GM19240 (cell line): ENCODE results near the gene DNASE1L3.
"Not testable (repeated sequence)": the region's sequence is repeated elsewhere in the genome, so short reads cannot be mapped to it uniquely, and the experiment has no call there.

Experiments used
- DNase-seq: peaks from one replicate; pipeline ENCODE4 v3.0.0; 2011; ENCODE audit warnings: low spot score; ENCODE audit not compliant: insufficient read length

The DNASE1L3 gene

GRCh38 chr3:58201451-58201850 lies 9.3 kb downstream of the DNASE1L3 start:
- not testable (repeated sequence) for DNase-seq

GRCh38 chr3:58200846-58201355 lies 9.9 kb downstream of the DNASE1L3 start:
- no peak for DNase-seq

- DNase-seq: no peak
Observed at GRCh38 chr3:58200121-58200709, 10.6 kb downstream of the DNASE1L3 start.

- DNase-seq: no peak
Observed at GRCh38 chr3:58198804-58199203, 12.0 kb downstream of the DNASE1L3 start.

- DNase-seq: no peak
Observed at GRCh38 chr3:58198362-58198761, 12.4 kb downstream of the DNASE1L3 start.

GRCh38 chr3:58197588-58197987 lies 13.2 kb downstream of the DNASE1L3 start:
- no peak for DNase-seq

GRCh38 chr3:58193682-58194407 lies 16.9 kb downstream of the DNASE1L3 start:
- no peak for DNase-seq

- DNase-seq: no peak
Observed at GRCh38 chr3:58192069-58192468, 18.7 kb downstream of the DNASE1L3 start.

GRCh38 chr3:58191361-58191991 lies 19.3 kb downstream of the DNASE1L3 start:
- no peak for DNase-seq

- no peak for DNase-seq
Observed at GRCh38 chr3:58190882-58191281, 19.9 kb downstream of the DNASE1L3 start.

- DNase-seq: no peak
Observed at GRCh38 chr3:58190291-58190690, 20.5 kb downstream of the DNASE1L3 start.

- no peak for DNase-seq
Observed at GRCh38 chr3:58189691-58190090, 21.1 kb downstream of the DNASE1L3 start.

- no peak for DNase-seq
Observed at GRCh38 chr3:58188921-58189451, 21.8 kb downstream of the DNASE1L3 start.

GRCh38 chr3:58188173-58188564 lies 22.6 kb downstream of the DNASE1L3 start:
- no peak for DNase-seq

- DNase-seq: no peak
Observed at GRCh38 chr3:58184982-58185360, 25.8 kb downstream of the DNASE1L3 start.

- no peak for DNase-seq
Observed at GRCh38 chr3:58184309-58184981, 26.3 kb downstream of the DNASE1L3 start.

- DNase-seq: no peak
Observed at GRCh38 chr3:58183891-58184290, 26.9 kb downstream of the DNASE1L3 start.

GRCh38 chr3:58183221-58183620 lies 27.6 kb downstream of the DNASE1L3 start:
- no peak for DNase-seq

- no peak for DNase-seq
Observed at GRCh38 chr3:58180940-58181587, 29.7 kb downstream of the DNASE1L3 start.

GRCh38 chr3:58180099-58180880 lies 30.5 kb downstream of the DNASE1L3 start:
- DNase-seq: no peak
